Hair follicle dermal papilla cell (primary cell): Measurements from ENCODE around the gene HIPK3. TPM values are rescaled to one million over a fixed set of nuclear protein-coding genes. Genes with fewer than 3 reads are reported as not detected.

ENCODE experiments used
- total RNA-seq: library from RNA; depleted of rRNA; stranded (reverse); fragments of >200 nt; gene quantifications from 2 replicates; pipeline ENCODE4 v1.2.3, GENCODE V29; 2012

The HIPK3 gene
- total RNA-seq: 221 and 268 TPM in 2 replicates

DNA sequence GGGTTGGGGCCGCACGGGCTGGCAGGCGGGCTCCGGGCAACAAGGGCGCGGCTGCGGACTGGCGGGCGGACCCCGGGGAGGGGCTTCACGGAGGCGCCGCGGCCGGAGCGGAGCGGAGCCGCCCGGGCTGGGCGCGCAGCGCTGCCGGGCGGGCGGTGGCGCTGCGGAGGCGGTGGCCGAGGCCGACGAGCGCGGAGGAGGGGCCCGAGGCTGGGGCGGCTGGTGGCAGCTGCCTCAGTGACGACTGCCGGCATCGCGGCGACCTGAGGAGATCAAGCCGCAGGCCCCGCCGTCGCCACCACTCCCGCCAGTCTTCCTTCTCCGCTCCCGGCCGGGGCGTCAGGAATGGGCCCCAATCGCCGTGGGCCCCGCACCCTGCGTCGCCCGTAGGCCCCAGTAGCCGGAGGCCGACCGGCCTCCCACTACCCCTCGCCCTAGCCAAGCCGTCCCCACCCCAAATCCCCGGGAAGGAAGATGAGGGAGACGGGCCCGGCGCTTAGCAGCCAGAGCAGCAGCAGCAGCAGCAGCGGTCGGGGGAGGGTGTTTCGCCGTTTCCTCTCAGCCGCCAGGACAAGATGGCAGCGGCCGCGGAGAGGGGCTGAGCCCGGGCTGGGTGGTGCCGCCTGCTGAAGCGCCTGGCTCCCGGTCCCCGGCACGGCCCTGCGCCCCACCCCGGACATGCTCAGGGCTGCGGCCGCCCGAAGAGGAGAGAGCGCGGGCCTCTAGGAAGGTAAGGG is at the start of gene HIPK3:
Gene HIPK3 (plus strand): TSS at position 222 of the 737 bp plus-strand sequence.

DNA sequence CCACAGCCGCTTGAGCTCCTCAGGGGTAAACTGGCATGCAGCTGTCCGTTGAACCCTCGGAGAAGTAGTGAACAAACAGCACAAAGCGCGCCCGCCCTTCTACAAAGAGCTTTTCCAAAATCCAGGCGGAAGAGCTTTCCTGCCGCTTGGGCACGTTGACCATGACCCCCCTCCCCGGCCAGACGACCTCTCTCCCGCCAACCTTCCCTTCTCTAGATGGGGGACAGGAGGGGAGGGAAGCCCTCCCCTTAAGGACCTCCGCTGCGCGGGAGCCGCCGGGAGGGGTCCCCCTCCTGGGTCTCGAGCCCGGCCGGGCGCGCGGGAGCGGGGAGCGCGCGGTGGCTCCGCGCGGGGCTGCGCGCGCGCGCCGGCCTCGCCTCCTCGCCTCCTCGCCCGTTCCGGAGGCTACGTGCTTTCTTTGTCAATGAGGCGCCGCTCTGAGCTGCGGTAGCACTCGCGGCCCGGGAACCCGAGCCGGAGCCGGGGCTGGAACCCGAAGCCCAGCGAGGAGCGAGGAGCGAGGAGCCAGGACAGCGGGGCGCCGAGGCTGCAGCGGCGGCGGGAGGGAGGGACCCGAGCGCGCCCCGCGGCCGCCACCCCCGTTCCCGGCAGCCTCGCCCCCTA is 118.6 kb downstream of the HIPK3 start, which contains the start of gene KIAA1549L:
Gene KIAA1549L (plus strand): TSS at position 421 of the 624 bp plus-strand sequence.

Other genes starting within 250 kb of the HIPK3 start
- gene DEPDC7, start 241.5 kb upstream of the HIPK3 start, total RNA-seq: 10.8 and 12.2 TPM in 2 replicates
- gene TCP11L1, start 217.8 kb upstream of the HIPK3 start, total RNA-seq: 51.6 and 60.8 TPM in 2 replicates
- gene CSTF3, start 95.9 kb upstream of the HIPK3 start, total RNA-seq: 18.8 and 21.1 TPM in 2 replicates
- 11.4 and 17.7 TPM in 2 replicates for gene KIAA1549L, start 118.7 kb downstream of the HIPK3 start, total RNA-seq